OCI-LY1 (cell line): ENCODE data around the gene SNRNP200.

Experiments used
- CTCF ChIP-seq: fragments of 200-600 bp; sonication (generic), shearing (Covaris generic); IDR thresholded peaks from 2 replicates; pipeline ENCODE4 v1.5.1; 2017; ENCODE audit warnings: mild to moderate bottlenecking, antibody characterized with exemption, low read length, moderate library complexity, mixed read lengths
- EZH2 ChIP-seq: fragments of 200-600 bp; sonication (generic), shearing (Covaris generic); IDR thresholded peaks from 2 replicates; pipeline ENCODE4 v1.8.0; 2017; ENCODE audit warnings: borderline replicate concordance, mixed run types, mild to moderate bottlenecking, antibody characterized with exemption, low read length, moderate library complexity, mixed read lengths

- TF ChIP-seq CTCF (no peak), EZH2 (no peak)
Observed at GRCh38 chr2:96250188-96250587, 55.2 kb downstream of the SNRNP200 start.
